ENCODE measurements around the gene HEATR5B. TPM values are rescaled to one million over a fixed set of nuclear protein-coding genes. Genes with fewer than 3 reads are reported as not detected.

Gene HEATR5B
- total RNA-seq, 1 experiment from 2014 or later = 16.1 TPM

DNA sequence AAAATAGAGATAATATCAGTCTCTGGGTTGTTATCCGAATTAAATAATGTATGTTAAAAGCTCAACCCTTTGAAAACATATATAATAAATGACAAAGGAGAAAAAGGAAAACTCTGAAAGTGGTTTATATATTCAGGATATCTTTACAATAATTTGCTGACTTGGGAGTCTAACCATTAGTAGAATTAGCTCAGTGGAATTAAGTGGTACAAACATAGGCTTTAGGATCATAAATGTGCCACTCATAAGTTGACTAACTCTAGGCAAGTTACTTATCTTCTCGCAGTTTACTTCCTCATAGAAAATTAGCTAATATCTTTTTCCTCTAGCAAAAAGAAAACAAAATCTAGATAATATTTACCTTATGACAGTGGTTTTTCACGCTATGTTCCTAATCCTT, 44.6 kb downstream of the HEATR5B start:
- Mint-ChIP-seq H3K27me3 (ENCODE audit: insufficient read depth, unreplicated experiment) (no peaks in the 10 kb centered on the region), H3K4me3 (ENCODE audit: unreplicated experiment) (no peak overlapping the region), H3K9me3 (ENCODE audit: unreplicated experiment) (no peaks in the 10 kb centered on the region), H3K36me3 (ENCODE audit: insufficient read depth, unreplicated experiment) (no peaks in the 10 kb centered on the region), H3K4me1 (ENCODE audit: low read depth, unreplicated experiment) (no peaks in the 10 kb centered on the region), H3K27ac (ENCODE audit: unreplicated experiment) (no peak overlapping the region)
- no peak overlapping the region for H3K4me3 ChIP-seq (ENCODE audit: low read depth, low read length)
- no peak for DNase-seq
- no peaks in the 10 kb centered on the region for H3K27me3 ChIP-seq (replicated peaks; ENCODE audit: control insufficient read depth, insufficient read depth, low read length)
- no TSS peak for BruUV-seq (replicated peaks)
- intact Hi-C loops (cut with micrococcal nuclease; ENCODE audit: unreplicated experiment) = no loop called here
- no peaks in the 10 kb centered on the region for H3K4me1 ChIP-seq
- CTCF ChIA-PET = no interaction called here
- POLR2A ChIA-PET = no interaction called here
- H3K36me3 ChIP-seq (ENCODE audit: control insufficient read depth, insufficient read depth, low read length) = no peaks in the 10 kb centered on the region
- TF ChIP-seq, protein P1, sequence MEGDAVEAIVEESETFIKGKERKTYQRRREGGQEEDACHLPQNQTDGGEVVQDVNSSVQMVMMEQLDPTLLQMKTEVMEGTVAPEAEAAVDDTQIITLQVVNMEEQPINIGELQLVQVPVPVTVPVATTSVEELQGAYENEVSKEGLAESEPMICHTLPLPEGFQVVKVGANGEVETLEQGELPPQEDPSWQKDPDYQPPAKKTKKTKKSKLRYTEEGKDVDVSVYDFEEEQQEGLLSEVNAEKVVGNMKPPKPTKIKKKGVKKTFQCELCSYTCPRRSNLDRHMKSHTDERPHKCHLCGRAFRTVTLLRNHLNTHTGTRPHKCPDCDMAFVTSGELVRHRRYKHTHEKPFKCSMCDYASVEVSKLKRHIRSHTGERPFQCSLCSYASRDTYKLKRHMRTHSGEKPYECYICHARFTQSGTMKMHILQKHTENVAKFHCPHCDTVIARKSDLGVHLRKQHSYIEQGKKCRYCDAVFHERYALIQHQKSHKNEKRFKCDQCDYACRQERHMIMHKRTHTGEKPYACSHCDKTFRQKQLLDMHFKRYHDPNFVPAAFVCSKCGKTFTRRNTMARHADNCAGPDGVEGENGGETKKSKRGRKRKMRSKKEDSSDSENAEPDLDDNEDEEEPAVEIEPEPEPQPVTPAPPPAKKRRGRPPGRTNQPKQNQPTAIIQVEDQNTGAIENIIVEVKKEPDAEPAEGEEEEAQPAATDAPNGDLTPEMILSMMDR (IDR thresholded peaks at IDR 0.05; ENCODE audit: insufficient read depth in 1 of 2, low read depth in 1 of 2, low read length in 1 of 2, severe bottlenecking in 1 of 2, unreplicated experiment in 1 of 2) = no peak
- no peaks in the 10 kb centered on the region for H3K9me3 ChIP-seq

- Histone ChIP-seq H3K27me3 (replicated peaks; ENCODE audit: control insufficient read depth, insufficient read depth, low read length) (no peaks in the 10 kb centered on the region), H3K4me3 (ENCODE audit: low read depth, low read length) (no peak overlapping the region), H3K4me1 (no peaks in the 10 kb centered on the region), H3K36me3 (ENCODE audit: control insufficient read depth, insufficient read depth, low read length) (no peaks in the 10 kb centered on the region), H3K9me3 (no peaks in the 10 kb centered on the region)
- Mint-ChIP-seq H3K27me3 (ENCODE audit: insufficient read depth, unreplicated experiment) (no peaks in the 10 kb centered on the region), H3K27ac (ENCODE audit: unreplicated experiment) (no peak overlapping the region), H3K9me3 (ENCODE audit: unreplicated experiment) (no peaks in the 10 kb centered on the region), H3K4me3 (ENCODE audit: unreplicated experiment) (no peak overlapping the region), H3K4me1 (ENCODE audit: low read depth, unreplicated experiment) (no peaks in the 10 kb centered on the region), H3K36me3 (ENCODE audit: insufficient read depth, unreplicated experiment) (no peaks in the 10 kb centered on the region)
- no peak for DNase-seq
- POLR2A ChIA-PET = no interaction called here
- intact Hi-C loops (cut with micrococcal nuclease; ENCODE audit: unreplicated experiment) = no loop called here
- CTCF ChIA-PET = no interaction called here
- TF ChIP-seq, protein P1 (IDR thresholded peaks at IDR 0.05; ENCODE audit: insufficient read depth in 1 of 2, low read depth in 1 of 2, low read length in 1 of 2, severe bottlenecking in 1 of 2, unreplicated experiment in 1 of 2) = no peak
- BruUV-seq (replicated peaks) = no TSS peak
Observed at GRCh38 chr2:37037771-37038170, 46.4 kb downstream of the HEATR5B start.

- peaks cover 19% of the 10 kb centered on the region for H3K36me3 Mint-ChIP-seq (ENCODE audit: insufficient read depth, unreplicated experiment)
- BruUV-seq (replicated peaks) = no TSS peak
- H3K4me1 Mint-ChIP-seq (ENCODE audit: low read depth, unreplicated experiment) = no peaks in the 10 kb centered on the region
Observed at GRCh38 chr2:37029758-37030157, 54.4 kb downstream of the HEATR5B start.

More at GRCh38 chr2:37029758-37030157, 54.4 kb downstream of the HEATR5B start:
- Histone ChIP-seq H3K36me3 (ENCODE audit: control insufficient read depth, insufficient read depth, low read length) (peaks cover 2% of the 10 kb centered on the region; the same call in 1 of the 2 replicates), H3K4me1 (no peaks in the 10 kb centered on the region), H3K4me3 (ENCODE audit: low read depth, low read length) (no peak overlapping the region), H3K9me3 (no peaks in the 10 kb centered on the region), H3K27me3 (replicated peaks; ENCODE audit: control insufficient read depth, insufficient read depth, low read length) (no peaks in the 10 kb centered on the region)
- DNase-seq = no peak
- Mint-ChIP-seq H3K27me3 (ENCODE audit: insufficient read depth, unreplicated experiment) (no peaks in the 10 kb centered on the region), H3K4me3 (ENCODE audit: unreplicated experiment) (no peak overlapping the region), H3K9me3 (ENCODE audit: unreplicated experiment) (no peaks in the 10 kb centered on the region), H3K27ac (ENCODE audit: unreplicated experiment) (no peak overlapping the region)
- POLR2A ChIA-PET = no interaction called here
- TF ChIP-seq, protein P1 (IDR thresholded peaks at IDR 0.05; ENCODE audit: insufficient read depth in 1 of 2, low read depth in 1 of 2, low read length in 1 of 2, severe bottlenecking in 1 of 2, unreplicated experiment in 1 of 2) = no peak
- CTCF ChIA-PET = no interaction called here
- intact Hi-C loops (cut with micrococcal nuclease; ENCODE audit: unreplicated experiment) = no loop called here

All from Caco-2 (cell line).